Measurements from ENCODE around the gene RREB1. TPM values are rescaled to one million over a fixed set of nuclear protein-coding genes. Genes with fewer than 3 reads are reported as not detected.

The RREB1 gene
- total and polyA plus RNA-seq, 10 donors, result 3.2 to 72.0 (median 54.6) TPM

GRCh38 chr6:7165890-7166267, 58.1 kb downstream of the RREB1 start:
- peaks cover 39 to 100% (median 89%) of the 10 kb centered on the region in 6 donors for H3K4me1 ChIP-seq
- no peaks in the 10 kb centered on the region for H3K27me3 ChIP-seq (replicated peaks in 1 of 7)
- peaks cover 0 to 10% (median 0%) of the 10 kb centered on the region in 6 donors for H3K36me3 ChIP-seq
- WGBS, 5 donors, result 33 to 53% (median 49%) methylated on average over 4 of the region's 4 CpGs
- H3K4me3 ChIP-seq, result peak overlapping the region in 1 of 8 donors; percentile 27
- no peak for DNase-seq
- H3K9me3 ChIP-seq, result no peaks in the 10 kb centered on the region
- TF ChIP-seq POLR2A (IDR thresholded peaks at IDR 0.05), result no peak
- TF ChIP-seq POLR2AphosphoS5 (IDR thresholded peaks at IDR 0.05), result peak in 1 of 3 donors; percentile 5
- peak overlapping the region in 6 of 8 donors; percentile 48 to 83 (median 70) for H3K27ac ChIP-seq
- intact Hi-C loops (cut with DNase I; ENCODE audit: low total_unique reads), result no loop called here

- Histone ChIP-seq H3K9me3 (no peaks in the 10 kb centered on the region), H3K36me3 (peaks cover 0 to 10% (median 0%) of the 10 kb centered on the region in 6 donors), H3K4me3 (peak overlapping the region in 1 of 8 donors; percentile 27), H3K27ac (peak overlapping the region in 7 of 8 donors; percentile 48 to 83 (median 70)), H3K4me1 (peaks cover 39 to 100% (median 87%) of the 10 kb centered on the region in 6 donors), H3K27me3 (replicated peaks in 1 of 7) (no peaks in the 10 kb centered on the region)
- DNase-seq, result no peak
- no peak for TF ChIP-seq CTCF (IDR thresholded peaks at IDR 0.05 in 8 of 11, conservative IDR thresholded peaks at IDR 0.05 in 3 of 11)
- no peak for TF ChIP-seq POLR2A (IDR thresholded peaks at IDR 0.05)
- no peak for TF ChIP-seq POLR2AphosphoS5 (IDR thresholded peaks at IDR 0.05)
- intact Hi-C loops (cut with DNase I; ENCODE audit: low total_unique reads), result no loop called here
- 49 to 82% (median 61%) methylated on average over 19 of the region's 19 CpGs for WGBS, 5 donors
Observed at GRCh38 chr6:7166410-7167293, 58.9 kb downstream of the RREB1 start.

- H3K36me3 ChIP-seq, result peaks cover 0 to 3% (median 0%) of the 10 kb centered on the region in 6 donors
- no peak for DNase-seq
- peak overlapping the region in 7 of 8 donors; percentile 15 to 74 (median 47) for H3K27ac ChIP-seq
- H3K9me3 ChIP-seq, result no peaks in the 10 kb centered on the region
- TF ChIP-seq CTCF (IDR thresholded peaks at IDR 0.05 in 8 of 11, conservative IDR thresholded peaks at IDR 0.05 in 3 of 11) (no peak), POLR2AphosphoS5 (IDR thresholded peaks at IDR 0.05) (peak in 2 of 3 donors; percentile 22 to 28)
- intact Hi-C loops (cut with DNase I; ENCODE audit: low total_unique reads), result no loop called here
- H3K4me1 ChIP-seq, result peaks cover 37 to 100% (median 81%) of the 10 kb centered on the region in 6 donors
- 24 to 55% (median 37%) methylated on average over 3 of the region's 3 CpGs for WGBS, 5 donors
- H3K27me3 ChIP-seq (replicated peaks in 1 of 7), result no peaks in the 10 kb centered on the region
- H3K4me3 ChIP-seq, result no peak overlapping the region
Observed at GRCh38 chr6:7169296-7169721, 61.5 kb downstream of the RREB1 start.

GRCh38 chr6:7170117-7170732, 62.5 kb downstream of the RREB1 start:
- Histone ChIP-seq H3K36me3 (no peaks in the 10 kb centered on the region), H3K9me3 (no peaks in the 10 kb centered on the region), H3K4me3 (no peak overlapping the region), H3K27me3 (replicated peaks in 1 of 7) (no peaks in the 10 kb centered on the region), H3K27ac (peak overlapping the region in 6 of 8 donors; percentile 12 to 74 (median 50)), H3K4me1 (peaks cover 28 to 100% (median 78%) of the 10 kb centered on the region in 6 donors)
- TF ChIP-seq POLR2A (IDR thresholded peaks at IDR 0.05), result no peak
- no peak for TF ChIP-seq POLR2AphosphoS5 (IDR thresholded peaks at IDR 0.05)
- no peak for TF ChIP-seq CTCF (IDR thresholded peaks at IDR 0.05 in 8 of 11, conservative IDR thresholded peaks at IDR 0.05 in 3 of 11)
- intact Hi-C loops (cut with DNase I; ENCODE audit: low total_unique reads), result no loop called here
- no peak for DNase-seq
- WGBS, 5 donors, result 82 to 93% (median 87%) methylated on average over 6 of the region's 6 CpGs
